GM11168 (cell line): ENCODE data around the gene SINHCAF.

ENCODE experiments used
- in situ Hi-C: fragments of 300-500 bp; cut with MboI; formaldehyde crosslinking; loops from one replicate; pipeline ENCODE4 v1.12.0; 2022; ENCODE audit warnings: low sequenced_read_pairs; ENCODE audit not compliant: unreplicated experiment

Gene SINHCAF

GRCh38 chr12:31311634-31312258 lies 14.2 kb downstream of the SINHCAF start:
- in situ Hi-C loops, result no loop called here

- in situ Hi-C loops, result no loop called here
Observed at GRCh38 chr12:31310488-31310887, 15.5 kb downstream of the SINHCAF start.

DNA sequence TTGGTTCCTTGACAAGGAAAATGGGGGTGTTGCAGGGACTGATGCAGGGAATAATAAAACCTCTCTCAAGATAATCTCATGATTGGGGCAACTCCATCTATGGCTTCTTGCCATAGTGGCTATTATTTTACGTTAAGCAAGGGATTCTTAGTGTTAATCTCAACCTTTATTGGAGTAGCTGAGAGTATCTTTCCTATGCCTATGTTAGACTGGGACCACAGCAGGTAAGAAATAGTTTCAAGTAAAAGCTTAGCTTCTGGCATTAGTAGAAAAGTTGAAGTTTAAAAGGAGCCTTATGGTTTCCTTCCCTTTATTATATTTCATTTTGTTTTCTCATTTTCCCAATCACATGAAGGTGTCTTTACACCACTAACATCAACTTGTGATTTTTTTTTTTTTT lies 16.7 kb downstream of the SINHCAF start:
- in situ Hi-C loops, result no loop called here

GRCh38 chr12:31308116-31308515 lies 17.8 kb downstream of the SINHCAF start:
- in situ Hi-C loops, result no loop called here

DNA sequence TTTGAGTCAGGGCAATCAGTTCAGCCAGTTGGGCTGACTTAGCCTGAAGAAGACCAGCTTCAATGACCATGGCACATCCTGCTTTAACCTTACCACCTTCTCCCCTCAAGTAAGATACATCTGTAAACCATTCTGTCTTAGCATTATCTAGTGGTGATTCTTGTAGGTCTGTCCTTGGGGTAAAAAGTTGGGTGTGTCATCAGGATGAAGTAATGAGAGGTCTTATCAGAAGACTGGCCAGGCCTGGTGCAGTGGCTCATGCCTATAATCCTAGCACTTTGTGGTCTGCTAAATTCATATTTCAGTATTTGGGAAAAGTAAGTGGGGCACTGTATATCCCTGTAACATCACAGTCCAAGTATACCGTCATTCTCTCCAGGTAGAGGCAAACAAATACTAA lies 19.1 kb downstream of the SINHCAF start:
- in situ Hi-C loops, result no loop called here

- in situ Hi-C loops, result no loop called here
Observed at GRCh38 chr12:31303466-31303865, 22.5 kb downstream of the SINHCAF start.

DNA sequence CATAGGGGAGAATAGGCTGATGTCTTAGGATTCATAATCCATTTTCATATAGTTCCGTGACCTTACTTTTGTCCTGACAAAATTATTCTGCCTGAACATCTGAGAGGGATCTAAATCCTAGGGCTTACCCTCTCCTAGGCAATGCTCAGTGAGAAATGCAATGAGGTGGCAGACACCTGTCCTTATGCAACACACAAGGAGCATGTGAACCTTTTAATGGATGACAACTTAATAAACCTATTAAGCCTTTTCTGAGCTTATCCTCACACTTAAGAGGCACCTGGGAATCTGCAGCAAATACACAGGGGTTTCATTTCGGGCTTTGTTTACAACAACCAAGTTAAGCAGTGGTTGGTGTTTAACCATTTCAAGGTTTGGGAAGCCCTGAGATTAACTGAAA lies 24.6 kb downstream of the SINHCAF start:
- in situ Hi-C loops, result no loop called here

- in situ Hi-C loops, result no loop called here
Observed at GRCh38 chr12:31300783-31301182, 25.2 kb downstream of the SINHCAF start.

- in situ Hi-C loops, result no loop called here
Observed at GRCh38 chr12:31300341-31300740, 25.6 kb downstream of the SINHCAF start.

DNA sequence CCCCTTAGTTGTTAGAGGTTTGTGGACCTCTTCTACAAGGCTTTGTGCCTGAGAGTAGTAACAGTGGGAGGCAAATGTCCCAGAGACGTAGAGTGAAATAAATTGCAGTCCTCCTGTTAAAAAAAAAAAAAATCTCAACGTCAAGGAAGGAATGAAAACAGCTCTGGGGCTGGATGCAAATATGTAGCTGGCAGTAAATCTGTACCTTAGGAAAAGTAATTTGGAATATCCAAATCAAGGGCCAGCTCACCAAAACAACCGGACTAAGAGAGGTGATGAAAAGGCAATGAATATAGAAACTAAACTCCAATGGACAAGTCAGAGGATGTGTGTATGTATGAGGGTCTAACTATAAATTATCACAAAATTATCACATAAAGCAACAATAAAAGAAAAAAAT lies 27.0 kb downstream of the SINHCAF start:
- in situ Hi-C loops, result no loop called here

- in situ Hi-C loops, result no loop called here
Observed at GRCh38 chr12:31298515-31298910, 27.4 kb downstream of the SINHCAF start.

GRCh38 chr12:31297572-31298514 lies 28.1 kb downstream of the SINHCAF start:
- in situ Hi-C loops, result no loop called here

GRCh38 chr12:31289441-31289840 lies 36.5 kb downstream of the SINHCAF start:
- in situ Hi-C loops, result no loop called here

GRCh38 chr12:31288381-31288780 lies 37.6 kb downstream of the SINHCAF start:
- in situ Hi-C loops, result no loop called here

GRCh38 chr12:31280183-31280582 lies 45.8 kb downstream of the SINHCAF start:
- in situ Hi-C loops, result no loop called here

DNA sequence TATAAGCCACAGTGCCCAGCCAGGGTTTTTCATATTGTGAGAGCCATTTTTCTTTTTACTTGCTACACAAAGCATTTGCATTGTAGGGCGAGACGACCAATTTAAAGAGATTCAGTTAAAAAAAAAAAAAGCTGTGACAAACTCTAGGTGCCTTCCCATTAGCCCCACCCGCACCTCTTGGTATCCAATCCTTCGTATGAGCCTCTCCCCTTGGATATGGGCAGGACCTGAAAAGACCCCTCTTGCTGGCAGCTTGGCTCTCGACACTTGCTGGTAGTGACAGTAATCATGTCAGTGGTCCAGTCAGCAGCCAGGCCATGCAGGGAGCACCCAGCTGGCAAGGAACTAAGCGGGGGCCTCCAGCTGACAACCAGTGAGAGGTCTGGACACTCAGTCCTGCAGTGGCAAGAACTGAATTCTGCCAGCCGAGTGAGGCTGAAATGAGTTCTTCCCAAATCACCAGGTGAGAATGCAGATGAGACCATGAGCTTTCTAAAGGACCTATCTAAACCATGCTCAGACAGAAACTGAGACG lies 46.5 kb downstream of the SINHCAF start:
- in situ Hi-C loops, result no loop called here

DNA sequence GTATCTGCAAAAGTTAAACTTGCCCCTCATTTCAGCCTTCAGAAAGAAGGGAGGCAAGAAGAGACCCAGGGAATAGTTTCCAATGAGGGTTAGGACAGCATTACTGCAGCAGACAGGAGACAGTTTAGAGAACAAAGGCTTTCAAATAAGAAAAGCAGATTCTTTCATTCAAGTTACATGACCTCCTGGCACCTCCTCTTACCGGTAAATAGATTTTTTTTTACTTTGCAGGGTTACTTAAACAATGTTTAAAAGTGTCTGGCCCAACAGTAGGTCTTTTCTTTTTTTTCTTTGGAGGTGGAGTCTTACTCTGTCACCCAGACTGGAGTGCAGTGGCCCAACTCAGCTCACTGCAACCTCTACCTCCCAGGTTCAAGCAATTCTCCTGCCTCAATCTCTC lies 47.1 kb downstream of the SINHCAF start:
- in situ Hi-C loops, result no loop called here

DNA sequence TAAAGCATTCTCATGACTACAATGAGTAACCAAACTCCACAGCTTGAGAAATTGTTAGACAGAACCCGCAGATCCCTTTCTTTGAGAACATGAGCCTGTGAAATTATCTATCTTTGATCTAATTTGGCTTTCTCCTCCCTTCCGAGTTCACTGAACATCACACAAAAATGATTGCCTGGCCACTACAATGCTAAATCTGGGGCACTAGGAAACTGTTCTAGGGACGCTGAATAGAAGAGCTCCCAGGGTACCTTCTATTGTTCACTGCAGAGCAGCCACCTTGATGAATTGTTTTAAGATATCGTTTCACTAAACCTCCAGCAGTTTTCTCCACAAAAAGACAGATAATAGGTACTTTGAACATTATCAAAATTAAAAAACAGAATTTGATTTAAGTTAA lies 47.5 kb downstream of the SINHCAF start:
- in situ Hi-C loops, result no loop called here

- in situ Hi-C loops, result no loop called here
Observed at GRCh38 chr12:31277081-31277480, 48.9 kb downstream of the SINHCAF start.

- in situ Hi-C loops, result no loop called here
Observed at GRCh38 chr12:31275491-31275890, 50.5 kb downstream of the SINHCAF start.

DNA sequence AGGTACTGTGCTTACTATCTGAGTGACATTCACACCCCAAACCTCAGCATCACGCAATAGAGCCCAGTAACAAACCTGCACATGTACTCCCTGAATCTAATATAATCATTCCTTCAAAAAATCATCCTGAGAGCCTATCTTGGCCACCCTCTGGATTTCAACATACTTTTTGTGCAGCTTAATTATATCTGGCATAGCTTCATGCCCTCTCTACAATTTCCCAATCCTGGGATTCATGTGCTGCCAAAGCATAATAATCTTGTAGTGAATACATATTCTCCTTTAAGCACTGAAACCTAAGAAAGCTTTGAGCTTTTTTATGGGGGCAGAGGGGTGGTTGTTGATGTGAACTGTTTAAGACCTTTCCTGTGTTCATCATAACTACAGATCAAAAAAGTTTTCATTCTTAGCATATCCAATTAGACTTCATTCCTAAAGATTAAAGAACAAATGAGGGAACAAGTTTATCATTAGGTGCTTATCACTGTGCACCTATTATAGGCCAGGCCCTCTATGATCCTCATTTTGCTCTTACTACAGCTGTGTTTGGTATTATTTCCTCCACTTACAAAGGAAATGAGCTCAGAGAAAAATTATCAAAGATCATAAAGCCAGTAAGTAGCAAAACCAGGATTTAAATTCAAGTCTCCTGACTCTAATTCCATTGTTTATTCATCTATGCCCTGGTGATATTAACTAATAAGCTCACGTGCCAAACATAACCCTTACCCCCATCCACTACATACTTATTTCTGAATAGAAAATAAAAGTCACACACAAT lies 51.2 kb downstream of the SINHCAF start:
- in situ Hi-C loops, result no loop called here
